ENCODE data around the gene DAP.
"Not testable (repeated sequence)": the region's sequence is repeated elsewhere in the genome, so short reads cannot be mapped to it uniquely, and the experiment has no call there.

DAP gene

GRCh38 chr5:10649666-10650380, 111.2 kb downstream of the DAP start:
- no peak for DNase-seq

DNA sequence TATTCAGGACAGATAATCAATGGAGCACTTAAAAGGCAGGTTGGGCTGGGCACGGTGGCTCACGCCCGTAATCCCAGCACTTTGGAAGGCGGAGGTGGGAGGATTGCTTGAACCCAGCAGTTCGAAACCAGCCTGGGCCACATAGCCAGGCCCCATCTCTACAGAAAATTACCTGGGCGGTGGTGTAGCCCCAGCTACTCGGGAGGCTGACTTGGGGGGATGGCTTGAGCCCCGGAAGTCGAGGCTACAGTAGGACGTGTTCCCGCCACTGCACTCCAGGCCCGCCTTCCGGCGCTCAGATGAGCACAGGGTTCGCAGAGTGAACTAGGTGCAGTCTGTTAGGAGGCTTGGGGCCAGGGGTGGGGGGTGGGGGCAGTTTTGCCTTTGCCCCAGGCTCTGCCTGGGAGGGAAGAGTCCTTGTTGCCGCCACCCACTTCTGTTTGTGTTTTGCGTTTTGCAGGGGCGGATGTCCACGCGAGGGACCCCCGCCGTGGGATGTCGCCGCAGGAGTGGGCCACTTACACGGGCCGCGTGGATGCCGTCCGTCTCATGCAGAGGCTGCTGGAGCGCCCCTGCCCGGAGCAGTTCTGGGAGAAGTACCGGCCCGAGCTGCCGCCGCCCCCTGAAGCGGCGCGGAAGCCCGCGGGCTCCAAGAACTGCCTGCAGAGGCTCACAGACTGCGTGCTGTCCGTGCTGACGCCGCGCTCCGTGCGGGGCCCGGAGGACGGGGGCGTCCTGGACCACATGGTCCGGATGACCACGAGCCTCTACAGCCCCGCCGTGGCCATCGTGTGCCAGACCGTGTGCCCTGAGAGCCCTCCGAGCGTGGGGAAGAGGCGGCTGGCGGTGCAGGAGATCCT, 112.0 kb downstream of the DAP start:
- DNase-seq, result no peak

GRCh38 chr5:10647640-10648039, 113.4 kb downstream of the DAP start:
- DNase-seq, result no peak

DNA sequence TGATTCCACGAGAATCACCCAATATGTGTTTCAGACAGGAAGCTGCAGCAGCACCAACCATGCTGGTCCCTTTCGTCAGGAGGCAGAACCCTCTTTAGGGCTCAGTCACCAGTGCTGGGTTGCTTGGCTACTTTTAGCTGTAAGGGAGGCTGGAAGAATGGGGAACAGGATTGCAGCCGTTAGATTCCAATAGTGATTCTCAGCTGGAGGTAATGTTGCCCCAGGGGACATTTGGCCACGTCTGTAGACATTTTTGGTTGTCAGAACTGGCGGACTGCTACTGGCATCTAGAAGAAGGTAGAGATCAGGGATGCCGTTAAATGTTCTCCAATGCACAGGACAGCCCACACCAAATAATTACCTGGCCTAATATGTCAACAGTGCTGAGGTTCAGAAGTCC, 115.4 kb downstream of the DAP start:
- no peak for DNase-seq

DNA sequence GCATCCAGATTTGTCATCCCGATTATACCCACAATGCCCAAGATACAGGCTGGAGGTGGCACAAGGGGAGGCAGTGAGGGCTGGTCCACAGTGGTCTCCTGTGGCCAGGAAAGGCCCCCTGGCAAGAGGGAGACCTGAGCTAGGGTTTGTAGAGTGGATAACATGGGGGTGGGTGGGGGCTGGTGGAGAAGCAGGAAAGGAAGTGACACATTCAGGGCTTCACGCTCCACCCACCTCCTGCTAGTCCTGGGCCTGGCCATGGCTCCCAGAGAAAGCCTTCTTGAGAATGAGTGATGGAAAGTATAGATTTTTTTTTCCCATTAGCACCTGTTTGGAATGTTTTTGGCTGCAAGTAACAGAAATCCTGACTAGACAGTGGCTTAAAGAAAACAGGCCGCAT, 115.9 kb downstream of the DAP start:
- DNase-seq, result no peak

GRCh38 chr5:10644192-10644591, 116.8 kb downstream of the DAP start:
- DNase-seq, result no peak

DNA sequence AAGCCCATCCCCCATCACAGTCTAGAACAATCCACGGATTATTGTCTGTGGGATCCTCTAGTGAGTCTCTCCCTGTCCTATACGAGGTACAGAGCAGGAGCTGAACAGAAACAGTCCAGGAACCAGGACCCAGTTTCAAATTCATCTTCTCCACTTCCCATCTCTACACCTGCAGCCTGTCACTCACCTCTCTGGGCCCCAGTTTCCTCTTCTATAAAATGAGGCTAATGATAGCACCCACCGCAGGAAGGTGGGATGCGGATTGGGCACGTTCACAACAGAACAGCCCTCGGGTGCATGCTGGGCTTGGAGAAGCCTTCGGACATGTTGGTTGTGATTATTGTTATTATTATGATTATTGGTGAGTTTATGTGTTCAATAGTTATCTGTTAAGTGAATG, 118.7 kb downstream of the DAP start:
- no peak for DNase-seq

- no peak for DNase-seq
Measured at GRCh38 chr5:10639846-10640368, 121.1 kb downstream of the DAP start.

GRCh38 chr5:10638723-10639122, 122.3 kb downstream of the DAP start:
- not testable (repeated sequence) for DNase-seq

DNA sequence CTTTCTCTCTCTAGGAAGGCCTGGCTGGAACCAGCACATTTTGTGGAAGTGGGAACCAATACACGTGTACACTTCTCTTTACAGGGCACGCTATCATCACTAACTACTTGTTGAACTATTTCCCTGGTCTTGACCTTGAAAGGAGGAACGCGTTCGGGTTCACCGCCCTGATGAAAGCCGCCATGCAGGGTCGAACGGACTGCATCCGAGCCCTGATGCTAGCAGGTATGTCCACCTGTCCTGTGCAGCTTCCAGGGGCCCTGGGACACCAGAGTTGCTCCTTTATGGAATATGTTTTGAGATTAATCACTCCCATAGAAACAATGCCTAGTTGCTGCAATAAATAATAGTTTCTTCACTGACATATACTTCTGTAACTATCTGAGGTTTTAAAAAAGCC, 123.1 kb downstream of the DAP start:
- DNase-seq, result no peak

GRCh38 chr5:10636363-10637142, 124.5 kb downstream of the DAP start:
- DNase-seq, result no peak

DNA sequence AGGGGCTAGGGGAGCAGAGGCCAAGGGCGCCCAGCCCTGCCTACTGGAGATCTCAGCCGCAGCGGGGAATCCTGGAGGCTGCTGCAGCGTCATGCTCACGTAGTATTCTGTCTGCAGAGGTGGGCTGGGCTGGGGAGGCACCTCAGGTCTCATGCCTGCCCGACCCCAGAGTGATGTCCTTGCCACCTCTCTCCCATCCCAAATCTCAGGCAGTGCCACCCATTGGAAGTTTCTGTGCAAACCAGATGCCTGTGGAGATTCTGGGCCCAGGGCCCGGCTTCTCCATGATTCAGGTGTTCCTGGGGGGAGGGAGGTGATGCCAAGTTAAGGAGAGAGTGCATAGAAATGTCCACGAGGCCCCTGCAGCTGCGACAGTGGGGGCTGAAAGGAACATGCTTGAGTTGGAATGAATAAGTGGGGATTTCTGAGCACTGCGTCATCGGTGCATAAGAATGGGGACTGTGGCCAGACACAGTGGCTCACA, 125.1 kb downstream of the DAP start:
- no peak for DNase-seq

DNA sequence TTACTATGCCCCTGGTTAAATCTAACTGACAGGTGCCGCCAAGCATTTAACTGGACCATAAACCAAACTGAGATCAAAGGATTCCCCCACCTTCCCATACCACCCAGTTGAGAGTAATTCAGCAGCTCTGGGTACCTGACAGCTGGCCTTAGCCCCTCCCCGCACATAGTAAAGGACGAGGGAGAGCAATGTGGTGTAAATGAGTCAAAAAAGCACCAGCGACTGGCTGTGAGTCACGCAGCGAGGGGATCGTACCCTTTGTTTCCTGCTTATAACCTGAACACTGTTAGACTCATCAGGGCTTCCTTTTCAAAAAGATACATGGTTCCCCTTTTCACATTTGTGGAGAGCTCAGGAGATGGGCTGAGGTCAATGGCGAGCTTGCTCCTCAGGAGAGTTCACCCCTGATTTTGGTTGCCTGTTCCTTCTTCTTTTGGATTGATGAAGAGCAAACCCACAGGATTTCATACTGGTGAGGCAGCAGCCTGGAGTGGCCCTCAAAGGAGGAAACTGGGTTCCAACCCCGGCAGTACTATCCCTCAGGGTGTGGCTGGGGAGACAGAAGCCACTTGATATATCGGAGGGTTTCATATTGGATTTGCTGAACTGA, 125.7 kb downstream of the DAP start:
- no peak for DNase-seq

GRCh38 chr5:10634562-10634961, 126.5 kb downstream of the DAP start:
- no peak for DNase-seq

- DNase-seq, result no peak
Measured at GRCh38 chr5:10634050-10634449, 127.0 kb downstream of the DAP start.

GRCh38 chr5:10633271-10634049, 127.6 kb downstream of the DAP start:
- DNase-seq, result no peak

- no peak for DNase-seq
Measured at GRCh38 chr5:10632110-10632761, 128.8 kb downstream of the DAP start.

DNA sequence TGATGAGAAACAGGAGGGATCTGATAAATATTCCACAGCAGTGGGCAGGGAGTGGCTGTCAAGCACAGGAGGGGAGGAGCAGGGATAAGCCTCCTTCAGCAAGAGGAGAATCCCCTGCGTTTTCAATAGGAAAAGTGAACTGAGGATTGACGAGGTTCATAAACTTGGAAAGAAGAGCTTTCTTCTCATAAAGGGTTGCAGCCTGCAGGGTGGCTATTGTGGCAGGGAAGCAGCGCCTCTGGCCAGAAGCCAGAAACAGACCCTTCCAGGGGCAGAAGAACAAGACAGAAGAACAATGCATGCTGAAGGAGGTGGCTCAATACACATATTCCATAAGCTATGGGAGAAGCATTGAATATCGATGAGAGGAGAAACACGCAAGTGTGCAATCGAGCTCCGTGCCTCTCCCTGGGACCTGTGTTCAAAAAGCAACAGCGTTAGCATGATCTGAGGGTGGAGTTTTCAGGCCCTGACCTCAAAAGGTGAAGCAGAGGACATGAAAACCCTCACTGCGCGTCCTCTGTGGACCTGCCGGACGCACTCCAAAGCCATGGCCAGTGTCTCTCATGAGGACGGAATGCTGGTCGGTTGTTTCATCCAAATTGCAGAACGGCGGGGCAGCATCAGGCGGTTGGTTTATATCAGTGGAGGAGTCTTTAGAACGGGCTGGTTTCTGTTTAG, 129.6 kb downstream of the DAP start:
- no peak for DNase-seq

GRCh38 chr5:10630744-10631143, 130.3 kb downstream of the DAP start:
- not testable (repeated sequence) for DNase-seq

DNA sequence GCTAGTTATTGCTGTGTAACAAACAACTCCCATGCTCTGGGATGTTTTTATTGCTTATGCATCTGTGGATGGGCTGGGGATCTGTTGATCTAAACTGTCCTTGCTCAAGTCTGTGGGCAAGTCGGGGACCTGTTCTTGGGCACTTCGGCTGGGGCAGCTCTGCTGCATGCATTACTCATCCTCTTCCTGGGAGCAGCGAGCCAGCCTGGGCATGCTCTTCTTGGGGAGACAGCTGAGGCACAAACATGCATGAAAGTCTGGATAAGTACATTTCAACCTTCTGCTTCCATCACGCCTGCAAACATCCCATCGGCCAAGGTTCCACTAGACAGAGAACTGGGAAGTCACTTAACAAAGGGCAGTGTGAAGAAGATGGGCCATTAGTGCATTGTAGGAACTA, 130.9 kb downstream of the DAP start:
- DNase-seq, result no peak

- DNase-seq, result no peak
Measured at GRCh38 chr5:10629682-10630081, 131.4 kb downstream of the DAP start.
